GM15510 (cell line): Measurements from ENCODE around the gene LRRC27.

Experiments
- POLR2A ChIP-seq: IDR thresholded peaks from 3 replicates; pipeline ENCODE4 v1.6.1; 2011; ENCODE audit warnings: borderline replicate concordance; ENCODE audit not compliant: insufficient read length; ENCODE audit errors: extremely low read depth

LRRC27 gene

GRCh38 chr10:132425757-132426155, 93.8 kb downstream of the LRRC27 start:
- TF ChIP-seq POLR2A: no peak

GRCh38 chr10:132427006-132427771, 95.2 kb downstream of the LRRC27 start:
- TF ChIP-seq POLR2A: no peak

GRCh38 chr10:132427939-132428367, 96.0 kb downstream of the LRRC27 start:
- no peak for TF ChIP-seq POLR2A

GRCh38 chr10:132428486-132428995, 96.5 kb downstream of the LRRC27 start:
- no peak for TF ChIP-seq POLR2A
